ENCODE measurements around the gene SHANK2.

SHANK2 gene

DNA sequence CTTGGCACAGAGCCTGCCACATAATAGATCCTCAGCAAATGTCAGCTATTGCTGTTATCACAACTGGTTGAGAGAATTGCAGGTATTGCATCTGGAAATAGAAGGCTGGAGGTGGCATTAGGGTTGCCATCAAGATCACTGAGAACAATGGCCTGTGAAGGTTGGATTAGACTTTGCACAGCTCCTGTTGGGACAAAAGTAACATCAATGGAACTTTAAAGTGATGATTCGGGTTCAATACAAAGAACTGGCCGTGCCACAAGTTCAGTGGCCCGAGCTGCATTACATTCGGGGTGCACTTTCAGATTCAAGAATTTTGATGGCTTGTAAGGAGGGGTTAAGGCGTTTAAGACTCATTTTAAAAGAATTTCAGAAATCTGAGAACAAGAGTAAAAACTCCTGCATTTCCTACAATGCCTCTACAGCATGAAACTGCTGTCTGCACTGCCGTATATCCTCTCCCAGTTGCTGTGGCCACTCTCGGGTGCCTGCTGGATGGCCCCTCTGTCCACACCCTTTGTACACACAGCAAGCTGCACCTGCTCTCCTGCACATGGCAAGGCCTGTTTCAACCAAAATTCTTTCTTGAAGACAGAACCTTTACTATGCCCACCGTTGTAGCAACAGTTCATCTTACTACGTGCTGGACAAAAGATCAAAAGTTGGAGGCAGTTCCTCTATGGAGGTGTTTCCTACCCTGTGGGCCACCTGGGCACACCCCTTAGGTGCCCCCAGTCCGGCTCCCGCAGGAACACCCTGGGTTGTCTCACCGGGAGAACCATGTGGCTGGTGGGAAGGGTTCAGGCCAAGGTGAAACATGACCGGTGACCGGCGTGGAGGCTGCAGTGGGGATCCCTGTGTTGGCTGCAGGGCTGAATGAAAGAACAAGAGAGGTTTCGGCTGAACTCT is 17.5 kb upstream of the SHANK2 start:
- no peak for DNase-seq (ENCODE audit: low spot score)

DNA sequence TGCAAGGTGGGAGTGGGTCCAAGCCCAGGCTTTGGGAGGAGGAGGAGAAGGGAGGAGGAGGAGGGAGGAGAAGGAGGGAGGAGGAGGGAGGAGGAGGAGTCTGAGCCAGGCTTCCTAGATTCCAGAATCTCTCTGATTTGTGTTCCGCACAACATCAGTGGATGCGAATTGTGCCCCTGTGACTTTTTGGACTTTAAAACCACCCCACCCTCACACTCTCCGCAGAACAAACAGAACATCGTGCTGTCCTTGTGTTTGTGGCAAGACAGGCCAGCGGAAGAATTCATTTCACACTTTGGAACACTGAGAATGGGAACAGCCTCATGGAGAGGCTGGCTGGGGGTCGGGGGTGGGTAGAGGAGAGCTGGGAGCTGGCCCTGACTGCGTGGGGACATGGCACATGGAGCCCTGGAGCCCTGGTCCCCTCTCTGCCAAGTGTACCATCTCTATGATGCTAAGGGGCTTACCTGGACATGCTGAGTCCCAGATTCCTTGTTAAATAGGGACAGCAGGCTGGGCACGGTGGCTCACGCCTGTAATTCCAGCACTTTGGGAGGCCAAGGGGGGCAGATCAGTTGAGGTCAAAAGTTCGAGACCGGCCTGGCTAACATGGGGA is 16.4 kb upstream of the SHANK2 start:
- DNase-seq (ENCODE audit: low spot score): no peak

DNA sequence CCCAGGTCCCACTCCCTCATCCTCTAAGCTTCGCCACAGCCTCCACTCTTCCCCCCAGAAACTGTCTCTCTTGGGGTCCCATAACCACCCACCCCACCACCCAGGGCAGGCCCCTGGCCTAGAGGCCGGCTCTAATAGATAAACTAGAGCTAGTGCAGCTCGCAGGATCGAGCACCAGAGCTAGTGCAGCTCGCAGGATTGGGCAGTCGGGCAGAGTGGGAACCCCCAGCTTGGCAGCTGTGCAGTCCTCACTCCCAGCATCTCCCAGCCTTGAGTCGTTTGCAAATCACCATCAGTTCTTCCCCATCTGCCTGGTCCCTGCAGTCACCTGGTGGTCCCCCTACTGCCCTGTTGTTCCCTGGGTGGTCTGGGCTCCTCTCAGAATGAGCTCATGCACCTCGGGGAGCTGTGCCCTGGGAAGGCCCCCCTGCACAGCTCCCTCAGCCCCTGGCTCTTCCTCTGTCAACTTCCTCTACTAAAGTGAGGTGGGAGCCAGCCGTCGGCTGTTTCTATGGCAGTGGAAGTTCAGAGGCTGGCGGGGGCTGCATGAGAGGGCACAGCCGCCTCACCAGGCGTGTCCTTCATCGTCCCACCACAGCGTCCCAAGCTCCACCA is 15.5 kb upstream of the SHANK2 start:
- DNase-seq (ENCODE audit: low spot score): no peak

DNA sequence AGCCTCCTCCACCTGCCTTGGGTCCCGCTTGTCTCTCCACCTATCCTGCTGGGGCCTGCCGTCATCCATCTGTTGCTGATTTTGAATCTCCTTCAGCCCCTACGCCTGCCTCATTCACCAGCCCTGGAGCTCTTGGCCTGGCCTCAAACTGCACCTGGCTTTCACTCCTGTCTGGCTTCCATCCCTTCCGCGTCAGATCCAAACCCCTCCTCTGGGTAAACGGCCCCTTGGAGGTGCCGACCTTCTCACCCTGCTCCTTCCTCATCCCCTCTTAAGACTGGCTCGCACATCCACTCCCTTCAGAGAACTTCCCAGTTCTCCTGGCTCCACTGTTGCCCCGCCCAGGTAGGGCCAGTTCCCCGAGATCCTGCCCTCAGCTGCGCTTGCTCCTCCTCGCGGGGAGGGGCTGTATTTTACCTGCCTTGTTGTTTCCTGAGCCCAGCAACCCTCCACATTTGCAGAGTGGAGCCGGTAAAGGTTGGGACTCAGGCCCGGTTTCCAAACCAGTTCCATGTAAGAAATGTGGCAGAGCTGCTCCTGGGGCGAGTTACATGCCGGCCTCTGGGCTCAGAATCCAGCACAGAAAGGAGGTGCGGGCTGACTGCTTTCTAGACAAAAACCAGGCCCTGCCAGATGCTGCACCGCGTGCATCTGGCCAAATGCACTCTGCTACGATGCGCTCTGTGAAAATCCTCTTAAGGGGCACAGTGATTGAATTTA is 13.9 kb upstream of the SHANK2 start:
- DNase-seq (ENCODE audit: low spot score): no peak

DNA sequence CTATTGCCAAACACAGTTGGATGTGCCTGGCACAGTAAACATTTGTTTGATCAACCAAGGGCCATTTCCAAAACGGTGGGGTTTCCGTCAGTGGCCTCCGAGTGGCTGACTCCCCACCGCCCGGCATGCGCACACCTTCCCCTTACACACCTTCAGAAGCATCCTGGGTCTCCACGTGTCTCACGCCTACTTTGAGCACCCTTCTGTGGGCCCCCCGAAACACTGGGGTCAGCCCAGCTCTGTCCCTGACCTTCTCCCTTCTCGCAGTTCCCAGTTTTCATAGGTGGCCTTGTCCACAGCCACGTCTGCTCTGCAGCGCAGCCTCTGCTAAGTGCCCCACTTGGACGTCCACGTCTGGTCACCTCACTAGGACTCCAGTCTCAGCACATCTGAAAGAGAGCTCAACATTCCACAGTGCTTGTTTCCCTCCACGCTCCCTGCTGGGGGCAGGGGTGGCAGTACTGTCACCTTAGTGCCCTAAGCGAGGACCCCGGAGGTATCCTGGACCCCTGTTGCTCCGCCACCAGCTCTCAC is 13.2 kb upstream of the SHANK2 start:
- DNase-seq (ENCODE audit: low spot score): no peak

DNA sequence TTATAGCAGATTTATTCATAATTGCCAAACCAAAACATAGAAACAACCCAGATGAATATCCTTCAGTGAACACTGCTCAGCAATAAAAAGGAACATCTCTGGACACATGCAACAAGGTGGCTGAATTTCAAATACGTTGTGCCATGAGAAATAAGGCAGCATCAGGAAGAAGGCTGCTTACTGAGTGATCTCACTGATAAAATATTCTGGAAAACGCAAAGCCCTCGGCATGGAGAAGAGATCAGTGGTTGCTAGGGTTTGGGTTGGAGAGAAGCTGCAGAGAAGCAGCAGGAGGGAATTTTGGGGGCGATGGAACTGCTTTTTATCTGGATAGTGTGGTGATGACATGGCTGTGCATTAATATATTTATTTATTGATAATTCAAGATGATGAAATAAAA is 11.0 kb upstream of the SHANK2 start:
- DNase-seq (ENCODE audit: low spot score): no peak

DNA sequence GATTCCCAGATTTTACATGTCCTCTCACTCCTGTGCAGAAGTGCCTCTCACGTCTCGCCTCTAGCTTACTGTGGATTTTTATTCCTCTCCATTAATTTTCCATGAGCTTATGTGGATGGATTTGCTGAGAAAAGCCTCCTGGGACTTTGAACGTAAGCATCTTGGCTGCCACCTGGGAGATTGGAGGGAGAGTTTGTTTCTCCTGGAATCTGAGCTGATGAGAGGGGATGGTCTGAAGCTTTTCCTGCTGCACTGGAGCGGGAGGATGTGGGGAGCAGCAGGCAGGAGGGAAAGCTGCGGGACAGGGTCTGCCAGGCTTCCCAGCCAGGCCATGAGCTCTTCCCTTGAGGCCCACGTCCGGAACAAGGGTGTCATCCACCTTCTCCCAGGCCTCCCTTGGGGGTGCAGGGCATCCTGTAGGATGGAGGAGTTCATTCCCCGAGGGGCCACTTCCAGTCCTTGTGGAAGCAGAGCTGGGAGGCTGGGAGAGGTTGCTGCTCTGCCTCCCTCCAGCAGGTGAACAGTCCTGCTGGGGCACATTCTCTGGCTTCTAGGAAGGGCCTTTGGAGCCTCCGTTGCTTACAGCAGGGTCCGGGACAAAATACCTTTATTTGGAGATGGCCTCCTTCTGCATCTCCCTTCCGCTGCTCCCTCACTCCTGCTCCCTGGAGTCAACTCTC is 3.6 kb upstream of the SHANK2 start:
- no peak for DNase-seq (ENCODE audit: low spot score)

DNA sequence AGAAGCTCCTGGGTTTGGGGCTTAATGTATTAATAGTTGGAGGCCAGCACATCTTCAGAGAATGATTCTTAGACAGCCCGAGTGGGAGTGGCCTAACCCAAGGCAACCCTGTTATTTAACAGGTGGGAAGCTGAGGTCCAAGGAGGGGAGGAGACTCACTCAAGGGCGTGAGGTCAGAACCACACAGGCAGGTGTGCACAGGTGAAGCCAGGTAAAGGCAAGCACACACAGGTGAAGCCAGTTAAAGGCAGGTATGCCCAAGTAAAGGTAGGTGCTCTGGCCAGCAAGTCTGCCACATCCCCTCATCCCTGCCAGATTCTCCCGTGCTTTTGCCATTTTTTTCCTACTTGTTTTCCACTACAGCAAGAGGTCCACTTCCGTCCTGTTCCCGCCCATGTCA is 2.9 kb upstream of the SHANK2 start:
- no peak for DNase-seq (ENCODE audit: low spot score)

DNA sequence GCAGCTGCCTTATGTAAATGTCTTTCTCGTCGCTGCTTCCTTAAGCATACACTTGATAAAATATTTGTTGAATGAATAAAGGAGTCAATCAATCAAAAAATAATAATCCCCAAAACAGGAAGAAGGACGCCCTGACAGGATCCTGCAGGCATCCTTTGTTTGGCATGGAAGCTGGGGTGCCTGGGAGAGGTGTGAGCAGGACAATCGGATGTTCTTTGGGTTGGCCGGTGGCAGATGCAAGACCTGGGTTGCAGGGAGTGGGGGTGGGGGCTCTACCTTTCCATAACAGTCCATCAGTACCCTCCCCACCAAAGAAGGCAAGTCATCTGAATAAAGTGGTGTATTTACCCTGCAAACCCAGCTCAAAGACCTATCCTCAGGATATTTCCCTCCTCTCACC is 1.4 kb upstream of the SHANK2 start:
- no peak for DNase-seq (ENCODE audit: low spot score)

DNA sequence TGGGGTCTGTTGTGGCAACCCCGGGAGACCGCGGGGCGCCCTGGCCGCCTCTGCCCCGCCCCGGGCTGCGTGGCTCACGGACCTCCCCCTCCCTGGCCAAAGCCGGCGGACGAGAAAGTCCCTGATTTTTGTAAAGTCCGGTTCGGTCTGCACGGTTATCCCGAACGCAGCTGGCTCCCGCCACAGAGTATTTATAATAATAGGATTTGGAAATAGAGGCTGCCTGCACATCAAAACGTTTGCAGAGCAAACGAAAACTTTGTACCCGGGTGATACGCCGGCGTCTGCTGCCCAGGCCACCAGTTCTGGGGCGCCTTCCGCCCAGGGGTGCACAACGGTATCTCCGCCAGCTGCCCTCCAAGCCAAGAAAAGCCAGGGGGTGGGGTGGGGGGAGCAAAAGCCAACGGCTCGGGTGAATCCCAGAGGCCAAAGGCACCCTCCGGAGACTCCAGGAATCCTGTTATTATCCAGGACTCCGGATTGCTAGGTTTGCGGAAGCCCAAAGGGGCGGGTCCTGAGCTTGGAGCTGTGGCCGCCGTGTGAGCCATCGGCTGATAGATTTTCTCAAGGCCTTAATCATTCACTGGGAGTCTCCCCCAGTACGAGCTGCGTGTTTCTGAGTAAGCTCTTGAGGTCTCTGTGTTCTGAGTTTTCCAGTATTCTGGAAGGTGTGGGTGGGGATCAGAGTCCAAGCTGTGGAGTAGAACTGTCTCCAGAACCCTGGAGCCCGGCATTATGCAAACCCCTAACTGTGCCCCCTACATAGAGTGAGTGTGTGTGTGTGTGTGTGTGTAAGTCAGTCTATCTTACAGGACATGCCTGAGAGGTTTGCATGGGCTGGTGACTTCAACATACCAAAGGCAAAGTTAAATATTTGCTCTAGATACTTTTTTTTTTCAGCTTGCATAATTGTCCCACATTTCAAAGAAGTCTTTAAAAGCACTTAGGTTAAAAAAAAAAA is 673 bp upstream of the SHANK2 start:
- peak; percentile 22 for DNase-seq (ENCODE audit: low spot score)

DNA sequence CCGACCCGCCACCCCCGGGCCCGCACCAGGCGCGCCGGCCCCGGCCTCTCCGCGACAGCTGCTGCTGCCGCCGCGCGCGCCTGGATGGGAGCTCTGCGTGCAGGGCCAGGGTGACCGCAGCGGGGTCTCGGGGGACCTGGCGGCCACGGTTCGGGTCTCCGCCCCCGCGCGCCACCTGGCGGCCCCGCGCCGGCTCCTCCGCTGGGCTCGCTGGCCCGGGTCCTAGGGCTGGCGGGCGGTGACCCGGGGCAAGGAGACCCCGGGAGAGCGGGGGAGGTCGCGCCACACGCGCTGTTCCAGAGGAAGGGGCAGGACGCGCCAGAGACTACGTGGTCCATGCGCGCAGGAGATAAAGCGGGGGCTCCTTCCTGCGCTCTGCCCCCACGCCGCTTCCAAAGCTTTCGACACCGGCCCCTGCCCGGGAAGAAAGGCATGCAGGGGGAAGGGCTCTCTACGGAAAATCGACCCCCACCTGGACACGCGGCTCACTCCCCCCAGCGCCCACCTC is 562 bp downstream of the SHANK2 start:
- DNase-seq (ENCODE audit: low spot score): peak; percentile 85

DNA sequence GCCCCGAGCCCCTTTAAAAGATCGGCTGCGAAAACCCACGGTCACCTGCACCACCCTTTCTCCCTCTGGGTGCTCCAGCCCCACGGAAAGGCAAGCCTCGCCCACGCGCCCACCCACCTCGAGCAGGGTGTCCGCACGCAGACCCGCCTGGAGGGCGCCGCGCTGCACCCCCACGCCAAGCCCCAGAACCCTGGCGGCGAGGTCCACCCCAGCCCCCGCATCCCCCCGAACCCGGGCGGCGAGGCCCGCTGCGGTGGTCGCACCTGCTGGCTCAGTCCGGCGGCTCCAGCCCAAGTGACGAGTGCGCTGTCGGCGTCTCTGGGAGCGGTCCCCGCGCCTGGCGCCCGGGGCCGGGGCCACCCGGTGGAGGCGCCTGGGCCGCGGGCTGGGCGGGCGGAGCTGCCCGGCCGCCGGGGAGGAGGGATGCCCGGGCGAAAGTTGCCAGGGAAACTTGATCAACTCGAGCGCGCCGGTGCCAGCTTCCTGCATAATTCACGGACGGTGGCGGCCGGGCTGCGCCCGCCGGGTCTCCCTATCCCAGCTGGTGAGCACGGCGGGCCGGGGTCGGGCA is 1.1 kb downstream of the SHANK2 start:
- peak; percentile 24 for DNase-seq (ENCODE audit: low spot score)

DNA sequence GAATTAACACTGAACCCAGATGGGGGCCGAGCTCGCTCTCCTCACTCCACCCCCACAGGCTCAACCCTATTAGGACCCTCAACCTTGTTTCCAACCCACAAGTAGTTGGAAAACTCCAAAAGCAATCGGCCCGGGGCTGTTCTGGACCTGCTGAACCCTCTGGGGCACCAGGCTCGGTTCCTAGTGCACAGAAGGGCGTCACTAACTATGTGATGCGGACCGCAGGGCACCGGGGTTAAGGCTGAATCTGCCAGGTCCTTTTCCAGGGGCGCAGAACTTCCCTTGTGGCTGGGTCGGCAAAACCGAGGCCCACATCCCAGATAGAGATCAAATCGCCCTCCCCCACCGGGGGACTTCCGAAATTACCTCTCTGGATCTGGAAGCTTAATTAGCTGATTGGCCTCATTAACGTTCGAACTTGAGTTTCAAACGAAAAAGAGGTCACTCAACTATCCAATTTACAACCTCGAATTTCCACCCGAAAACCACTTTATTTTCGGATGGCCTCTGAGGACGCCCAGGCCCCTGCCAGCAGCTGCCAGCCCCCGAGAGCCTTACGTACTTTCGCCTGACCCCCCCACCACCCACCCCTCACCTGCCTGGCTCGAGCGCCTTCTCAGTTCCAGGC is 1.7 kb downstream of the SHANK2 start:
- no peak for DNase-seq (ENCODE audit: low spot score)

DNA sequence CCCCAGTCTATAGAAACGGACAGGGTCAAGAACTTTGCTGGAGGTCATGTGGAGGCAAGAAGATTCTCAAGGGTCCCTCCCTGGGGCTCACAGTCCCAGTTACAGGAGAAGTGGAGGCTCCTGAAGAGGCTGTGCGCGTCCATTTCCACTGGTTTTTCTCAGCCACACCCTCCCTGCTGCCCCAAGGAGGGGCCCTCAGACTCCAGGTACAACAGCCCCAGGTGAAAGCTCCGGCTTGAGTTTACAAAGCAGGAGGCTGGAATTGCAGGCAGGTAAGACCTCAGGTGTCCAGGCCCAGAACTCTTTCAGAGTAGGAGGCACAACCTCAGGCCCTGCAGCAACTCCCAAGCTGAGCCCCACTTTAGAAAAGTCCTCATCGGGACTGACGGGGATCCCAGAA is 3.1 kb downstream of the SHANK2 start:
- no peak for DNase-seq (ENCODE audit: low spot score)

DNA sequence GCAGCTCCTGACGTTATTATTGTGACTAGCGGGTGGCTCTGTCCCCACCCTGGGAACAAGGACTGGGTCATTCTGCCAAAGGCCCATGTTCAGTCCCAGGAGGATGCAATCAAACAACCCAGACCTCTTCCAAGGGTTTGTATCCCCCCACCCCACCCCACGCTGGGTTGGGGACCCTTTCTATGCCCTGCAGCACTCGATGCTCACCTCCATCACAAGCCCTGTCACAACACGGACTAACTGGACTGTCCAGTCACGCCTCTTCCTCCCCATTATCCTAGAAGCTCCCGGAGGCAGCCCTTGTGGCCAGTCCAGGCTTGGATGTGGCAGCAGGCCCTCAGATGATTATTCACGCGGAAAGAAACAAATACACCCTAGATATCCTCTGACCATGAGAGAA is 3.7 kb downstream of the SHANK2 start:
- no peak for DNase-seq (ENCODE audit: low spot score)

DNA sequence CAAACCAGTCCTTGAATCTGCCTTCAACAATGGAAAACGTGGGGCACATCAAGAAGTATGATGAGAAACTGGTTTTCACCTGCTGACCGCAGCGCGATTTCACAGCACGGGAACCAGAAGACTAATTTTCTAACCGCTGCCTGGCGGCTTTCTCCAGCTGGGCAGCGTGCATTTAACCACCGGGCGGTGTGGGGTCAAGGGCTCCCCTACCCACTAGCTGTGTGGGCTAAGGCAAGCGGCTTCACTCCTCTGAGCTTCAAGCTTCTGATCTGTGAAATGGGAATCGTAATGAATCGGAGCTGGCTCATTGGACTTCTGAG is 4.2 kb downstream of the SHANK2 start:
- no peak for DNase-seq (ENCODE audit: low spot score)

DNA sequence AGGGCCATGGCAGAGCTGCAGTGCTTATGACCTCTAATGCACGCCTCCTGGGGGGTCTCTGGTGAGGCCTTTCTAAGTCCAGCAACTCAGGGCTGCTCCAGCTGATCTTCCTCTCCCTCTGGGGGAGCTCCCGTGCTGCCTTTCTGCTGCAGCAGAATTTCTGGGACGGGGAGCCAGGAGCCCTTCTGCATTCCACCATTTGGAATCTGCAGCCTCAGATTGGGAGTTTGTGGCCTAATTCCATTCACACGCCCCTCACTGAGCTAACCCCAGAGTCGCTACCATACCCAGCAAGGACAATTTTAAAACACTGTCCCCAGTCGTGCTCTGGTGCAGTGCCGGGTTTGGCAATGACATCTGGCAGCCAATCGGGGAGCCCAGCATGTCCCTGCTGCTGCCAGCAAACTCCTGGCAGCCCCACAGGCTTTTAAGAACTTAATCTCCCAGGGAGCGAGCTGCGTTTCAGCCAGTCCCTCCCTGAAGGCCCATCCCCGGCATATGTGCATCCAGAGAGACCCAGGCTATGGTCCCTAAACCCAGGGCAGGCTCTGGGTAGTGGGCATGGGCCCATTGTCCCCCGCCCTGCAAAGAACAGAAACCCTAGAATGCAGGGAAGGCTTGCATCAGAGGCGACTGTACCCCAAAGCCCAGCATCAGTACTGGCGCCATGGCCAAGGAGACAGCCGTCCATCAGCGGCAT is 4.7 kb downstream of the SHANK2 start:
- DNase-seq (ENCODE audit: low spot score): no peak

DNA sequence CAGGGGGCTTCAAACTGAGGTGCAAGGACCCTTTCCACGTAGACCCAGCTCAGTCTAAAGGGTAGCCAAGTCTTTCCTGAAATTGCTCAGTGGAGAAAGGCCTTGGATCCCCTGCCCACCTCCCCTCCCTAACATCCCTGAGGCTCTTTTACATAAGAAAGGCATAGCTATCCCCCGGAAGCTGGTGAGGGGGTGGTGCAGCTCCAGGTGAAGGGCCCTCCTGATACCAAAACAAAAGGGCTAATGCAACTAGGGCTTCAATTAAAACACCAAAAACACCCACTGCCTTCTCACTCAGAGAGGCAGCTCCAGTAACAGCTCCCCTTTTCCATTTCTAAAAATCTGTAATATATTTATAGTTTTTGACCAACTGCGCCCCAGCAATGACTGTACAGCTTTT is 5.8 kb downstream of the SHANK2 start:
- DNase-seq (ENCODE audit: low spot score): no peak
